H9 (cell line): ENCODE results near the gene CRHR1. TPM values are rescaled to one million over a fixed set of nuclear protein-coding genes. Genes with fewer than 3 reads are reported as not detected.

ENCODE experiments used
- DNase-seq: peaks from one replicate; pipeline ENCODE4 v3.0.0-alpha.2; 2017
- H2AFZ ChIP-seq: one replicate; pipeline ENCODE4 v1.6.1; 2013; ENCODE audit warnings: mild to moderate bottlenecking, low read length, control low read depth, moderate library complexity
- H2AK5ac ChIP-seq: 2 replicates; pipeline ENCODE4 v1.6.1; 2013; ENCODE audit warnings: low read length, control low read depth, mixed read lengths; ENCODE audit not compliant: insufficient read length
- H2BK120ac ChIP-seq: one replicate; pipeline ENCODE4 v1.6.1; 2013; ENCODE audit warnings: low read depth, mild to moderate bottlenecking, low read length, control low read depth, inconsistent platforms; ENCODE audit not compliant: poor library complexity, severe bottlenecking
- H2BK12ac ChIP-seq: 2 replicates; pipeline ENCODE4 v1.6.1; 2013; ENCODE audit warnings: low read length, control low read depth, mixed read lengths, low read depth; ENCODE audit not compliant: insufficient read length
- H2BK15ac ChIP-seq: 2 replicates; pipeline ENCODE4 v1.6.1; 2013; ENCODE audit warnings: low read depth, low read length, control low read depth
- H2BK20ac ChIP-seq: one replicate; pipeline ENCODE4 v1.6.1; 2013; ENCODE audit warnings: low read depth, mild to moderate bottlenecking, low read length, control low read depth, inconsistent platforms; ENCODE audit not compliant: poor library complexity, severe bottlenecking
- H2BK5ac ChIP-seq: 2 replicates; pipeline ENCODE4 v1.6.1; 2013; ENCODE audit warnings: low read length, control low read depth, mixed read lengths; ENCODE audit not compliant: insufficient read length
- H3K14ac ChIP-seq: 2 replicates; pipeline ENCODE4 v1.6.1; 2013; ENCODE audit warnings: low read length, control low read depth; ENCODE audit not compliant: insufficient read depth
- H3K18ac ChIP-seq: 2 replicates; pipeline ENCODE4 v1.6.1; 2013; ENCODE audit warnings: low read depth, mild to moderate bottlenecking, mixed read lengths, low read length, control low read depth; ENCODE audit not compliant: insufficient read length
- H3K23ac ChIP-seq: 2 replicates; pipeline ENCODE4 v1.6.1; 2013; ENCODE audit warnings: low read length, control low read depth, mixed read lengths, low read depth; ENCODE audit not compliant: insufficient read length
- H3K23me2 ChIP-seq: 2 replicates; pipeline ENCODE4 v1.6.1; 2013; ENCODE audit warnings: low read depth, mild to moderate bottlenecking, mixed read lengths, low read length, control low read depth; ENCODE audit not compliant: insufficient read length, poor library complexity, severe bottlenecking
- H3K27ac ChIP-seq: 2 replicates; pipeline ENCODE4 v1.5.1; 2013; ENCODE audit warnings: low read length, control low read depth, mixed read lengths, low read depth; ENCODE audit not compliant: insufficient read length
- H3K27me3 ChIP-seq: 2 replicates; pipeline ENCODE4 v1.6.1; 2013; ENCODE audit warnings: low read length, control low read depth, inconsistent platforms; ENCODE audit not compliant: insufficient read depth
- H3K4ac ChIP-seq: 2 replicates; pipeline ENCODE4 v1.6.1; 2013; ENCODE audit warnings: low read depth, mild to moderate bottlenecking, control low read depth, inconsistent platforms, low read length, moderate library complexity
- H3K4me1 ChIP-seq: 2 replicates; pipeline ENCODE4 v1.6.1; 2013; ENCODE audit warnings: low read length, control low read depth, inconsistent platforms; ENCODE audit not compliant: insufficient read depth
- H3K4me2 ChIP-seq: 2 replicates; pipeline ENCODE4 v1.6.1; 2013; ENCODE audit warnings: low read length, control low read depth, mixed read lengths; ENCODE audit not compliant: insufficient read length, insufficient read depth
- H3K56ac ChIP-seq: 2 replicates; pipeline ENCODE4 v1.6.1; 2013; ENCODE audit warnings: low read depth, mild to moderate bottlenecking, mixed read lengths, low read length, control low read depth; ENCODE audit not compliant: insufficient read length
- H3K79me1 ChIP-seq: 2 replicates; pipeline ENCODE4 v1.6.1; 2013; ENCODE audit warnings: low read depth, mild to moderate bottlenecking, moderate library complexity, low read length, control low read depth, inconsistent platforms; ENCODE audit not compliant: insufficient read depth, poor library complexity, severe bottlenecking
- H3K79me2 ChIP-seq: 2 replicates; pipeline ENCODE4 v1.6.1; 2013; ENCODE audit warnings: low read length, control low read depth, inconsistent platforms; ENCODE audit not compliant: insufficient read depth
- H3K9ac ChIP-seq: 2 replicates; pipeline ENCODE4 v1.6.1; 2013; ENCODE audit warnings: low read length, control low read depth, mixed read lengths; ENCODE audit not compliant: insufficient read length; ENCODE audit errors: extremely low read depth
- H3K9me3 ChIP-seq: one replicate; pipeline ENCODE4 v1.6.1; 2013; ENCODE audit warnings: low read depth, low read length, inconsistent platforms; ENCODE audit not compliant: control insufficient read depth
- H3T11ph ChIP-seq: one replicate; pipeline ENCODE4 v1.6.1; 2013; ENCODE audit warnings: mild to moderate bottlenecking, low read length, control low read depth, inconsistent platforms
- H4K20me1 ChIP-seq: one replicate; pipeline ENCODE4 v1.6.1; 2013; ENCODE audit not compliant: control insufficient read depth, insufficient read length, insufficient read depth
- H4K5ac ChIP-seq: 2 replicates; pipeline ENCODE4 v1.6.1; 2013; ENCODE audit warnings: low read depth, mild to moderate bottlenecking, mixed read lengths, low read length, control low read depth; ENCODE audit not compliant: insufficient read length
- H4K8ac ChIP-seq: replicated peaks from 2 replicates; pipeline ENCODE4 v1.6.1; 2013; ENCODE audit warnings: low read length, control low read depth, mixed read lengths, low read depth; ENCODE audit not compliant: insufficient read length
- H4K91ac ChIP-seq: 2 replicates; pipeline ENCODE4 v1.6.1; 2013; ENCODE audit warnings: low read depth, mild to moderate bottlenecking, moderate library complexity, mixed read lengths, low read length, control low read depth; ENCODE audit not compliant: insufficient read length
- H3K27ac Mint-ChIP-seq, 3 experiments: 2 replicates in 2 of 3; 3 replicates in 1 of 3; pipeline ENCODE4 v1.8.0; 2020 to 2021; ENCODE audit warnings: mixed read lengths in 3 of 3, mild to moderate bottlenecking in 1 of 3, moderate library complexity in 1 of 3
- H3K27me3 Mint-ChIP-seq: 2 replicates; pipeline ENCODE4 v1.8.0; 2021; ENCODE audit warnings: low read depth, mild to moderate bottlenecking, moderate library complexity, mixed read lengths
- H3K36me3 Mint-ChIP-seq, 3 experiments: 2 replicates in 2 of 3; 3 replicates in 1 of 3; pipeline ENCODE4 v1.8.0; 2020 to 2021; ENCODE audit warnings: low read depth in 3 of 3, mixed read lengths in 3 of 3; ENCODE audit not compliant: insufficient read depth in 1 of 3
- H3K4me1 Mint-ChIP-seq, 2 experiments: 2 replicates each; pipeline ENCODE4 v1.8.0; 2020; ENCODE audit warnings: mixed read lengths in 2 of 2
- H3K4me3 Mint-ChIP-seq, 2 experiments: 2 replicates in 1 of 2; 3 replicates in 1 of 2; pipeline ENCODE4 v1.8.0; 2020 to 2021; ENCODE audit warnings: mild to moderate bottlenecking in 2 of 2, mixed read lengths in 2 of 2, moderate library complexity in 1 of 2
- H3K9me3 Mint-ChIP-seq, 2 experiments: 2 replicates in 1 of 2; 3 replicates in 1 of 2; pipeline ENCODE4 v1.8.0; 2020; ENCODE audit warnings: mild to moderate bottlenecking in 2 of 2, mixed read lengths in 2 of 2, moderate library complexity in 1 of 2
- CTCF ChIP-seq: fragments of 200-600 bp; sonication (generic); conservative IDR thresholded peaks from 3 replicates; pipeline ENCODE4 v1.8.0; 2021; ENCODE audit warnings: antibody characterized with exemption, mild to moderate bottlenecking
- WGBS: extraction: QIAGEN DNeasy Blood & Tissue Kit; methylation state at CpG from one replicate; pipeline ENCODE4 v1.1.7; 2013; ENCODE audit warnings: missing lambda C conversion rate, low lambda C conversion rate, mixed read lengths; ENCODE audit not compliant: insufficient read length; ENCODE audit errors: extremely low coverage; 5-methylcytosine and 5-hydroxymethylcytosine counted together
- total RNA-seq: library from RNA; stranded (reverse); gene quantifications from 2 replicates; pipeline ENCODE4 v1.2.1, GENCODE V29; 2021

Gene CRHR1
- total RNA-seq, 1 experiment from 2014 or later, result 0.52 TPM

GRCh38 chr17:45777388-45777787 lies 6.7 kb upstream of the CRHR1 start:
- peaks cover 3 to 30% of the 10 kb centered on the region in 2 experiments; a peak in 3 of 4 replicates for H3K4me1 Mint-ChIP-seq
- H3K4me3 Mint-ChIP-seq, result no peak overlapping the region
- no peaks in the 10 kb centered on the region for H3K9me3 ChIP-seq
- H3K4ac ChIP-seq, result no peak overlapping the region
- H4K5ac ChIP-seq, result no peak overlapping the region
- no peak overlapping the region for H2AK5ac ChIP-seq
- H2BK20ac ChIP-seq, result no peak overlapping the region
- H3K18ac ChIP-seq, result no peak overlapping the region
- peaks cover 0 to 2% (median 0%) of the 10 kb centered on the region in 3 experiments; a peak in 3 of 7 replicates for H3K36me3 Mint-ChIP-seq
- no peak overlapping the region for H2BK120ac ChIP-seq
- H3K23me2 ChIP-seq, result no peaks in the 10 kb centered on the region
- no peak overlapping the region for H2BK15ac ChIP-seq
- H3K79me1 ChIP-seq, result no peaks in the 10 kb centered on the region
- TF ChIP-seq CTCF, result no peak
- peaks cover 5% of the 10 kb centered on the region; the same call in 1 of the 2 replicates for H3K27me3 ChIP-seq
- H3K4me1 ChIP-seq, result no peaks in the 10 kb centered on the region; the same call in 1 of the 2 replicates
- no peak overlapping the region for H3K27ac Mint-ChIP-seq
- no CpG with 5 or more reads among the region's 3 CpGs for WGBS
- no peak overlapping the region for H2BK5ac ChIP-seq
- H4K8ac ChIP-seq, result no peak overlapping the region
- no peak overlapping the region for H2BK12ac ChIP-seq
- H3K4me2 ChIP-seq, result no peak overlapping the region
- H3K23ac ChIP-seq, result no peak overlapping the region
- H3K27ac ChIP-seq, result no peak overlapping the region
- no peak overlapping the region for H4K91ac ChIP-seq
- H3K9me3 Mint-ChIP-seq, result peaks cover 0 to 4% of the 10 kb centered on the region in 2 experiments; a peak in 1 of 5 replicates
- H3K9ac ChIP-seq, result no peak overlapping the region
- peaks cover 71% of the 10 kb centered on the region for H3K27me3 Mint-ChIP-seq
- H3K56ac ChIP-seq, result no peak overlapping the region
- no peaks in the 10 kb centered on the region for H4K20me1 ChIP-seq
- H2AFZ ChIP-seq, result no peak overlapping the region
- H3T11ph ChIP-seq, result no peak overlapping the region
- no peak for DNase-seq
- no peak overlapping the region for H3K14ac ChIP-seq
- no peaks in the 10 kb centered on the region for H3K79me2 ChIP-seq
